WTC11 (cell line): Measurements from ENCODE around the gene NXPE3. TPM values are rescaled to one million over a fixed set of nuclear protein-coding genes. Genes with fewer than 3 reads are reported as not detected.

ENCODE experiments used
- ATAC-seq: fragments of 200-7000 bp; cut with Tn5 transposase; 2 replicates; pipeline ENCODE4 v1.10.0; 2021; ENCODE audit warnings: mild to moderate bottlenecking, moderate library complexity
- CTCF ChIA-PET: fragments of 300-600 bp; sonication (Branson Sonifier 250); formaldehyde crosslinking; loops from one replicate; lab custom pipeline; 2021; ENCODE audit warnings: antibody characterized with exemption; lab: Charles Lee
- POLR2A ChIA-PET: fragments of 350-600 bp; sonication (Branson Sonifier 250); formaldehyde crosslinking; loops from one replicate; lab custom pipeline; 2021; ENCODE audit warnings: antibody characterized with exemption; lab: Charles Lee
- DNase-seq: peaks from one replicate; pipeline ENCODE4 v3.0.0; 2021; ENCODE audit warnings: low spot score
- H3K27ac Mint-ChIP-seq: 2 replicates; pipeline ENCODE4 v1.8.0; 2021; ENCODE audit warnings: mixed read lengths
- H3K27me3 Mint-ChIP-seq: 2 replicates; pipeline ENCODE4 v1.8.0; 2021; ENCODE audit warnings: low read depth, mild to moderate bottlenecking, moderate library complexity, mixed read lengths
- H3K36me3 Mint-ChIP-seq: 2 replicates; pipeline ENCODE4 v1.8.0; 2021; ENCODE audit warnings: mixed read lengths
- H3K4me1 Mint-ChIP-seq: 2 replicates; pipeline ENCODE4 v1.8.0; 2022; ENCODE audit warnings: mixed read lengths
- H3K4me3 Mint-ChIP-seq: 2 replicates; pipeline ENCODE4 v1.8.0; 2021; ENCODE audit warnings: mild to moderate bottlenecking, moderate library complexity, mixed read lengths
- H3K9me3 Mint-ChIP-seq: 2 replicates; pipeline ENCODE4 v1.8.0; 2021; ENCODE audit warnings: mixed read lengths
- CREM ChIP-seq: sonication (generic); formaldehyde crosslinking; IDR thresholded peaks from 2 replicates; pipeline ENCODE4 v1.8.1; 2022; ENCODE audit warnings: mild to moderate bottlenecking, missing genetic modification reagents, moderate library complexity
- GABPB1 ChIP-seq: sonication (generic); formaldehyde crosslinking; IDR thresholded peaks from 2 replicates; pipeline ENCODE4 v1.8.1; 2023; ENCODE audit warnings: mild to moderate bottlenecking, missing genetic modification reagents
- RORB ChIP-seq: fragments of 250-450 bp; sonication (Bioruptor Pico); IDR thresholded peaks from 2 replicates; pipeline ENCODE4 v1.9.0; 2021; ENCODE audit warnings: mild to moderate bottlenecking
- TP53 ChIP-seq: sonication (generic); formaldehyde crosslinking; IDR thresholded peaks from 2 replicates; pipeline ENCODE4 v1.8.1; 2023; ENCODE audit warnings: mild to moderate bottlenecking, missing genetic modification reagents
- ZNF263 ChIP-seq: sonication (generic); formaldehyde crosslinking; IDR thresholded peaks from 2 replicates; pipeline ENCODE4 v1.8.1; 2022; ENCODE audit warnings: low read depth, mild to moderate bottlenecking, moderate library complexity, missing genetic modification reagents
- ZNF423 ChIP-seq: fragments of 250-450 bp; sonication (Bioruptor Pico); IDR thresholded peaks from 2 replicates; pipeline ENCODE4 v2.1.2; 2022; ENCODE audit warnings: mild to moderate bottlenecking, moderate library complexity
- total RNA-seq: library from RNA; stranded (reverse); gene quantifications from 3 replicates; pipeline ENCODE4 v1.2.3, GENCODE V29; 2021
- TF ChIP-seq, protein P1 (sequence below): sonication (generic); formaldehyde crosslinking; conservative IDR thresholded peaks from 2 replicates; pipeline ENCODE4 v1.8.1; 2022; ENCODE audit warnings: mild to moderate bottlenecking, missing genetic modification reagents
- TF ChIP-seq, protein P2 (sequence below): sonication (generic); formaldehyde crosslinking; IDR thresholded peaks from 2 replicates; pipeline ENCODE4 v1.8.0; 2022; ENCODE audit warnings: mild to moderate bottlenecking, missing genetic modification reagents
- TF ChIP-seq, protein P3 (sequence below): sonication (generic); formaldehyde crosslinking; IDR thresholded peaks from 2 replicates; pipeline ENCODE4 v1.8.1; 2023; ENCODE audit warnings: mild to moderate bottlenecking, moderate library complexity, missing genetic modification reagents
- TF ChIP-seq, protein P4 (sequence below): sonication (generic); formaldehyde crosslinking; IDR thresholded peaks from 2 replicates; pipeline ENCODE4 v1.8.1; 2022; ENCODE audit warnings: low read depth, mild to moderate bottlenecking, moderate library complexity, missing genetic modification reagents, borderline replicate concordance
- TF ChIP-seq, protein P5 (sequence below): sonication (generic); formaldehyde crosslinking; IDR thresholded peaks from 2 replicates; pipeline ENCODE4 v1.8.1; 2023; ENCODE audit warnings: mild to moderate bottlenecking, missing genetic modification reagents
- TF ChIP-seq, protein P6 (sequence below): sonication (generic); formaldehyde crosslinking; IDR thresholded peaks from 2 replicates; pipeline ENCODE4 v1.8.1; 2022; ENCODE audit warnings: missing genetic modification reagents, borderline replicate concordance
- TF ChIP-seq, protein P7 (sequence below): sonication (generic); formaldehyde crosslinking; conservative IDR thresholded peaks from 2 replicates; pipeline ENCODE4 v1.8.1; 2023; ENCODE audit warnings: mild to moderate bottlenecking, low read depth, missing genetic modification reagents, moderate library complexity

NXPE3 gene
- total RNA-seq, 1 experiment from 2014 or later, result 13.9 TPM

DNA sequence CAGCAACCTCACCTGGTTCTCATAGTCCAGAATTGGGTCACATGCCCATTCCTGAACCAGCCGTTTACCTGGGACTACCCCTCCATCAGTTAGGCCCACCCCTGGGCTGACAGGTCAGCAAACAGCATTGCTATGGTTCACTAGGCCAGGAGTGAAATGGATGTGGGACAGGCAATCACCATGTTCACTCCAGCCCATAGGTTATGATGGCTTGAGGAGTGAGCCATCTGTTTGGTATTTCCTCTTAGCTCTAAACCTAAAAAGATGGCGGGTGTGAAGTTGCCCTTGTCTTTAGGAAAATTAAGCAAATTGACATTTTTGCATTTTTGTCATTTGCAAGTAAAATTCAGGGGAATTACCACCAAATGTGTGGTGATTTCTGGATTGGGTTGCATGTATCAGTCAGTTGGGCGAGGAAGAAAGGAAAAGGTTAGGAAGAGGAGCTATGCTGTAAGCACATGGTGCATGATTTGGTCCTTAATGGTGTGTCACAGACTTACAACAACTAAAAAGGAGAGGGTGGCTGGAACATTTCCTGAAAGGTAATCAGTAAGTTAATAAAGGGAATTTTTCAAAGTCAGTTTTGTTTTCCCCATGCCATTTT is 17.2 kb downstream of the NXPE3 start (continued):
- TF ChIP-seq, protein P1, sequence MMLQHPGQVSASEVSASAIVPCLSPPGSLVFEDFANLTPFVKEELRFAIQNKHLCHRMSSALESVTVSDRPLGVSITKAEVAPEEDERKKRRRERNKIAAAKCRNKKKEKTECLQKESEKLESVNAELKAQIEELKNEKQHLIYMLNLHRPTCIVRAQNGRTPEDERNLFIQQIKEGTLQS (CRISPR knock-in tag), result no peak
- TF ChIP-seq, protein P2, sequence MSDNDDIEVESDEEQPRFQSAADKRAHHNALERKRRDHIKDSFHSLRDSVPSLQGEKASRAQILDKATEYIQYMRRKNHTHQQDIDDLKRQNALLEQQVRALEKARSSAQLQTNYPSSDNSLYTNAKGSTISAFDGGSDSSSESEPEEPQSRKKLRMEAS (CRISPR knock-in tag), result no peak
- no peak for TF ChIP-seq TP53 (CRISPR knock-in tag)
- no peak for TF ChIP-seq RORB (CRISPR knock-in tag)
- TF ChIP-seq, protein P3, sequence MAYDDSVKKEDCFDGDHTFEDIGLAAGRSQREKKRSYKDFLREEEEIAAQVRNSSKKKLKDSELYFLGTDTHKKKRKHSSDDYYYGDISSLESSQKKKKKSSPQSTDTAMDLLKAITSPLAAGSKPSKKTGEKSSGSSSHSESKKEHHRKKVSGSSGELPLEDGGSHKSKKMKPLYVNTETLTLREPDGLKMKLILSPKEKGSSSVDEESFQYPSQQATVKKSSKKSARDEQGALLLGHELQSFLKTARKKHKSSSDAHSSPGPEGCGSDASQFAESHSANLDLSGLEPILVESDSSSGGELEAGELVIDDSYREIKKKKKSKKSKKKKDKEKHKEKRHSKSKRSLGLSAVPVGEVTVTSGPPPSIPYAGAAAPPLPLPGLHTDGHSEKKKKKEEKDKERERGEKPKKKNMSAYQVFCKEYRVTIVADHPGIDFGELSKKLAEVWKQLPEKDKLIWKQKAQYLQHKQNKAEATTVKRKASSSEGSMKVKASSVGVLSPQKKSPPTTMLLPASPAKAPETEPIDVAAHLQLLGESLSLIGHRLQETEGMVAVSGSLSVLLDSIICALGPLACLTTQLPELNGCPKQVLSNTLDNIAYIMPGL (CRISPR knock-in tag), result no peak
- TF ChIP-seq, protein P4, sequence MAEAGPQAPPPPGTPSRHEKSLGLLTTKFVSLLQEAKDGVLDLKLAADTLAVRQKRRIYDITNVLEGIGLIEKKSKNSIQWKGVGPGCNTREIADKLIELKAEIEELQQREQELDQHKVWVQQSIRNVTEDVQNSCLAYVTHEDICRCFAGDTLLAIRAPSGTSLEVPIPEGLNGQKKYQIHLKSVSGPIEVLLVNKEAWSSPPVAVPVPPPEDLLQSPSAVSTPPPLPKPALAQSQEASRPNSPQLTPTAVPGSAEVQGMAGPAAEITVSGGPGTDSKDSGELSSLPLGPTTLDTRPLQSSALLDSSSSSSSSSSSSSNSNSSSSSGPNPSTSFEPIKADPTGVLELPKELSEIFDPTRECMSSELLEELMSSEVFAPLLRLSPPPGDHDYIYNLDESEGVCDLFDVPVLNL (CRISPR knock-in tag), result no peak
- no peak for TF ChIP-seq GABPB1 (CRISPR knock-in tag)
- TF ChIP-seq, protein P5, sequence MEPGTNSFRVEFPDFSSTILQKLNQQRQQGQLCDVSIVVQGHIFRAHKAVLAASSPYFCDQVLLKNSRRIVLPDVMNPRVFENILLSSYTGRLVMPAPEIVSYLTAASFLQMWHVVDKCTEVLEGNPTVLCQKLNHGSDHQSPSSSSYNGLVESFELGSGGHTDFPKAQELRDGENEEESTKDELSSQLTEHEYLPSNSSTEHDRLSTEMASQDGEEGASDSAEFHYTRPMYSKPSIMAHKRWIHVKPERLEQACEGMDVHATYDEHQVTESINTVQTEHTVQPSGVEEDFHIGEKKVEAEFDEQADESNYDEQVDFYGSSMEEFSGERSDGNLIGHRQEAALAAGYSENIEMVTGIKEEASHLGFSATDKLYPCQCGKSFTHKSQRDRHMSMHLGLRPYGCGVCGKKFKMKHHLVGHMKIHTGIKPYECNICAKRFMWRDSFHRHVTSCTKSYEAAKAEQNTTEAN, result no peak
- TF ChIP-seq, protein P6, sequence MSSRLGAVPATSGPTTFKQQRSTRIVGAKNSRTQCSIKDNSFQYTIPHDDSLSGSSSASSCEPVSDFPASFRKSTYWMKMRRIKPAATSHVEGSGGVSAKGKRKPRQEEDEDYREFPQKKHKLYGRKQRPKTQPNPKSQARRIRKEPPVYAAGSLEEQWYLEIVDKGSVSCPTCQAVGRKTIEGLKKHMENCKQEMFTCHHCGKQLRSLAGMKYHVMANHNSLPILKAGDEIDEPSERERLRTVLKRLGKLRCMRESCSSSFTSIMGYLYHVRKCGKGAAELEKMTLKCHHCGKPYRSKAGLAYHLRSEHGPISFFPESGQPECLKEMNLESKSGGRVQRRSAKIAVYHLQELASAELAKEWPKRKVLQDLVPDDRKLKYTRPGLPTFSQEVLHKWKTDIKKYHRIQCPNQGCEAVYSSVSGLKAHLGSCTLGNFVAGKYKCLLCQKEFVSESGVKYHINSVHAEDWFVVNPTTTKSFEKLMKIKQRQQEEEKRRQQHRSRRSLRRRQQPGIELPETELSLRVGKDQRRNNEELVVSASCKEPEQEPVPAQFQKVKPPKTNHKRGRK (CRISPR knock-in tag), result no peak
- TF ChIP-seq, protein P7, sequence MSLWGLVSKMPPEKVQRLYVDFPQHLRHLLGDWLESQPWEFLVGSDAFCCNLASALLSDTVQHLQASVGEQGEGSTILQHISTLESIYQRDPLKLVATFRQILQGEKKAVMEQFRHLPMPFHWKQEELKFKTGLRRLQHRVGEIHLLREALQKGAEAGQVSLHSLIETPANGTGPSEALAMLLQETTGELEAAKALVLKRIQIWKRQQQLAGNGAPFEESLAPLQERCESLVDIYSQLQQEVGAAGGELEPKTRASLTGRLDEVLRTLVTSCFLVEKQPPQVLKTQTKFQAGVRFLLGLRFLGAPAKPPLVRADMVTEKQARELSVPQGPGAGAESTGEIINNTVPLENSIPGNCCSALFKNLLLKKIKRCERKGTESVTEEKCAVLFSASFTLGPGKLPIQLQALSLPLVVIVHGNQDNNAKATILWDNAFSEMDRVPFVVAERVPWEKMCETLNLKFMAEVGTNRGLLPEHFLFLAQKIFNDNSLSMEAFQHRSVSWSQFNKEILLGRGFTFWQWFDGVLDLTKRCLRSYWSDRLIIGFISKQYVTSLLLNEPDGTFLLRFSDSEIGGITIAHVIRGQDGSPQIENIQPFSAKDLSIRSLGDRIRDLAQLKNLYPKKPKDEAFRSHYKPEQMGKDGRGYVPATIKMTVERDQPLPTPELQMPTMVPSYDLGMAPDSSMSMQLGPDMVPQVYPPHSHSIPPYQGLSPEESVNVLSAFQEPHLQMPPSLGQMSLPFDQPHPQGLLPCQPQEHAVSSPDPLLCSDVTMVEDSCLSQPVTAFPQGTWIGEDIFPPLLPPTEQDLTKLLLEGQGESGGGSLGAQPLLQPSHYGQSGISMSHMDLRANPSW (CRISPR knock-in tag), result no peak

DNA sequence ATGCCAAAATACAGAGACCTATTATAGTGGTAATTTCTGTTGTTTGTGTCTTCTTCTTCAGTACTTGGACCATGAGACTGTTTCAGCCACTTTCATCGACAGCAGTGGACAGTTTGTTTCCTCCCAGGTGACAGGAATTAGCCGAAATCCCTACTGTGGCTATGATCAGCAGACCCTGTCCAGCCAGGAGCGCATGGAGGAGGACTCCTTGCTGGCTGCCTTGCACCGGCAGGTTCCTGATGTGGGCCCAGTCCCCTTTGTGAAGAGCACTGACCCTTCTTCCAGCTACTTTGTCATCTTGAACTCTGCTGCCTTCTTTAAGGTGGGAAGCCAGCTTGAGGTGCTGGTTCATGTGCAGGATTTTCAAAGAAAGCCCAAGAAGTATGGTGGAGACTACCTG is 22.2 kb downstream of the NXPE3 start:
- H3K4me3 Mint-ChIP-seq, result no peak overlapping the region
- TF ChIP-seq CREM (CRISPR knock-in tag) (no peak), ZNF423 (CRISPR knock-in tag) (no peak), ZNF263 (CRISPR knock-in tag) (no peak)
- ChIA-PET POLR2A (no interaction called here), CTCF (interaction anchor here (0.6 to 1.9 kb wide), 4 partner anchors 22 to 428 kb away, joined by 3 to 5 read pairs (median 4); partner anchors contain the start of gene NXPE3)
- peaks cover 9% of the 10 kb centered on the region for H3K4me1 Mint-ChIP-seq
- ATAC-seq (peak; percentile 52), DNase-seq (no peak)
- peaks cover 27% of the 10 kb centered on the region for H3K36me3 Mint-ChIP-seq
- no peaks in the 10 kb centered on the region for H3K27me3 Mint-ChIP-seq
- H3K27ac Mint-ChIP-seq, result no peak overlapping the region
- peaks cover 4% of the 10 kb centered on the region; the same call in 1 of the 2 replicates for H3K9me3 Mint-ChIP-seq
